ENCODE data around the gene GRK6.

GRCh38 chr5:177446200-177447065 lies 20.0 kb downstream of the GRK6 start, which contains the start of gene PRR7:
- TF ChIP-seq CTCF (IDR thresholded peaks at IDR 0.05) (peak in 4 of 12 donors; percentile 8 to 21 (median 16)), POLR2A (IDR thresholded peaks at IDR 0.05) (no peak)

All from heart left ventricle (tissue), 13 donors.